Vagina (tissue), 2 donors: ENCODE measurements around the gene SHISA9. TPM values are rescaled to one million over a fixed set of nuclear protein-coding genes. Genes with fewer than 3 reads are reported as not detected.

Source experiments
- DNase-seq, 2 donors: peaks; one replicate each; pipeline ENCODE4 v3.0.0-alpha.2; 2017; ENCODE audit errors: extremely low spot score in 2 of 2
- H3K27ac ChIP-seq: fragments of 200-600 bp; sonication (generic); one replicate; pipeline ENCODE4 v1.5.1; 2019
- H3K27me3 ChIP-seq: fragments of 200-600 bp; sonication (generic); one replicate; pipeline ENCODE4 v1.5.1; 2019
- H3K36me3 ChIP-seq, 2 donors: fragments of 200-600 bp; sonication (generic); one replicate each; pipeline ENCODE4 v1.5.1; 2017 to 2019
- H3K4me1 ChIP-seq: fragments of 200-600 bp; sonication (generic); one replicate; pipeline ENCODE4 v1.5.1; 2019
- H3K4me3 ChIP-seq, 2 donors: fragments of 200-600 bp; sonication (generic); 1 replicate in 1 of 2; 2 replicates in 1 of 2; pipeline ENCODE4 v1.5.1; 2016 to 2019
- H3K9me3 ChIP-seq: fragments of 200-600 bp; sonication (generic); one replicate; pipeline ENCODE4 v1.5.1; 2019
- POLR2A ChIP-seq, 2 donors: fragments of 450-650 bp; IDR thresholded peaks; one replicate each; pipeline ENCODE4 v1.6.1; 2017; ENCODE audit warnings: antibody characterized with exemption in 2 of 2, mild to moderate bottlenecking in 2 of 2, moderate library complexity in 2 of 2
- POLR2AphosphoS5 ChIP-seq, 2 donors: sonication (generic); formaldehyde crosslinking; IDR thresholded peaks; one replicate each; pipeline ENCODE4 v1.9.0; 2017; ENCODE audit warnings: antibody characterized with exemption in 2 of 2, mild to moderate bottlenecking in 2 of 2, low read depth in 1 of 2; ENCODE audit not compliant: insufficient read depth in 1 of 2
- intact Hi-C: fragments of 100-400 bp; cut with DNase I; formaldehyde crosslinking; loops from one replicate; pipeline ENCODE4 v1.15.1; 2023
- total RNA-seq: library from RNA; depleted of rRNA; stranded (reverse); fragments of >200 nt; gene quantifications from one replicate; pipeline ENCODE4 v1.2.3, GENCODE V29; 2016
- TF ChIP-seq, protein P1 (sequence below), 3 experiments: fragments of 450-650 bp in 2 of 3; fragments of 200-600 bp in 1 of 3; sonication (generic) in 1 of 3; IDR thresholded peaks; one replicate each; pipeline ENCODE4 v1.5.1; 2017 to 2019; ENCODE audit warnings: antibody characterized with exemption in 3 of 3, mild to moderate bottlenecking in 2 of 3, moderate library complexity in 2 of 3

SHISA9 gene
- total RNA-seq, 1 donor from 2014 or later, result 0.49 TPM

DNA sequence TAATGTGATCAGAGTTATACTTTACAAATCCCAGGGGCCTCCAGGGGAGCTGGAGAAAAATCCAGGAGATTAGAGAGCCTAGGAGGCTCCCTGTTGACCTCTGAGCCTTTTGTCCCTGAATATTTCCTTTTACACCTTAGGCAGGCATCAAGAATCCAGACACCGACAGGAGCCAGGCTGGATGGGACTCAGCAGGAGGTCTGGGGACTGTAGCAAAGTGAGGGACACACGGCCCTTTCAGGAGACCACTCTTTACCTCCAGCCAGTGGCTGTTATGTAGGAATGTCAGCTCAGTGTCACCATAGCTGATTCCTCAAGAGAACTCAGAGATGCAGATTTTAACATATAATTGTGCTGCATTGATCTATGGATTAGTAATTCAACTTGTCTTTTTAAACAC, 198.4 kb downstream of the SHISA9 start:
- DNase-seq, result no peak
- Histone ChIP-seq H3K4me3 (no peak overlapping the region), H3K9me3 (no peaks in the 10 kb centered on the region), H3K27ac (no peak overlapping the region), H3K4me1 (no peaks in the 10 kb centered on the region), H3K36me3 (no peaks in the 10 kb centered on the region), H3K27me3 (no peaks in the 10 kb centered on the region)
- TF ChIP-seq POLR2A (IDR thresholded peaks at IDR 0.05), result no peak
- intact Hi-C loops, result no loop called here

DNA sequence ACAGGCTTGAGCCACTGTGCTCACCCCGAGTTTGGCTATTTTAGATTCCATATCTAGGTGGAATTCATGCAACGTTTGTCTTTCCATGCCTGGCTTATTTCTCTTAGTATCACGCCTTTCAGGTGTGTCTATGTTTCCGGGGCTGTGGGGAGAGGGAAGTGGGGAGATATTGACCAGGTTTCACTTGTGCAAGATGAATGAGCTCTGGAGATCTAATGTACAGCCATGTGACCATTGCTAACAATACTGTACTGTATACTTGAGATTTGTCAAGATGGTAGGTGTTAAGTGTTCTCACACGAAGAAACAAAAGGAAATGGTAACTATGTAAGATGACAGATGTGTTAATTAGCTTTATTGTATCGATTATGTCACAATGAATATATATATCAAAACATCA, 199.6 kb downstream of the SHISA9 start:
- Histone ChIP-seq H3K4me3 (no peak overlapping the region), H3K36me3 (no peaks in the 10 kb centered on the region), H3K27me3 (no peaks in the 10 kb centered on the region), H3K9me3 (no peaks in the 10 kb centered on the region), H3K4me1 (no peaks in the 10 kb centered on the region), H3K27ac (no peak overlapping the region)
- intact Hi-C loops, result no loop called here
- no peak for DNase-seq
- TF ChIP-seq, protein P1, sequence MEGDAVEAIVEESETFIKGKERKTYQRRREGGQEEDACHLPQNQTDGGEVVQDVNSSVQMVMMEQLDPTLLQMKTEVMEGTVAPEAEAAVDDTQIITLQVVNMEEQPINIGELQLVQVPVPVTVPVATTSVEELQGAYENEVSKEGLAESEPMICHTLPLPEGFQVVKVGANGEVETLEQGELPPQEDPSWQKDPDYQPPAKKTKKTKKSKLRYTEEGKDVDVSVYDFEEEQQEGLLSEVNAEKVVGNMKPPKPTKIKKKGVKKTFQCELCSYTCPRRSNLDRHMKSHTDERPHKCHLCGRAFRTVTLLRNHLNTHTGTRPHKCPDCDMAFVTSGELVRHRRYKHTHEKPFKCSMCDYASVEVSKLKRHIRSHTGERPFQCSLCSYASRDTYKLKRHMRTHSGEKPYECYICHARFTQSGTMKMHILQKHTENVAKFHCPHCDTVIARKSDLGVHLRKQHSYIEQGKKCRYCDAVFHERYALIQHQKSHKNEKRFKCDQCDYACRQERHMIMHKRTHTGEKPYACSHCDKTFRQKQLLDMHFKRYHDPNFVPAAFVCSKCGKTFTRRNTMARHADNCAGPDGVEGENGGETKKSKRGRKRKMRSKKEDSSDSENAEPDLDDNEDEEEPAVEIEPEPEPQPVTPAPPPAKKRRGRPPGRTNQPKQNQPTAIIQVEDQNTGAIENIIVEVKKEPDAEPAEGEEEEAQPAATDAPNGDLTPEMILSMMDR (IDR thresholded peaks at IDR 0.05), result no peak
- TF ChIP-seq POLR2AphosphoS5 (IDR thresholded peaks at IDR 0.05; ENCODE audit: insufficient read depth in 1 of 2, low read depth in 1 of 2) (no peak), POLR2A (IDR thresholded peaks at IDR 0.05) (no peak)

DNA sequence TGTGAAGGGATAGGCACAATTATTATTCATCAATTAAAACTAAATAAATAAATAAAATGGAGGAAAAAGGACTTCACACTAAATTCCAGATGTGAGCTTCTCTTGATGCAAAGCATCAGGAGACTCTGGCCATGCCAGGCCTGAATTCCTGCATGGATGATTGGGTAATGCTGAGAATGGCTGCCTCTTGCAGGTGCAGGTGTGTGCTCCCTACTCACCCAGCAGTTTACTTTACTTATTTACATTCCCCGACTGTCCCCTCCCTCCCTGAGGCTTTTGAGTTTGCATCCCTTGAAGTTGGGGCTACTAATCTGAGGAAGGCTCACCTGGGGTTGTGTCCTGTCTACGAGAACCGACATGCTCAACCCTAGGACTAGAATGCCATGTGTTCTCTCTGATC, 200.4 kb downstream of the SHISA9 start:
- Histone ChIP-seq H3K36me3 (no peaks in the 10 kb centered on the region), H3K9me3 (no peaks in the 10 kb centered on the region), H3K27ac (no peak overlapping the region), H3K4me3 (no peak overlapping the region), H3K27me3 (no peaks in the 10 kb centered on the region), H3K4me1 (no peaks in the 10 kb centered on the region)
- no peak for DNase-seq
- TF ChIP-seq POLR2AphosphoS5 (IDR thresholded peaks at IDR 0.05; ENCODE audit: insufficient read depth in 1 of 2, low read depth in 1 of 2), result no peak
- TF ChIP-seq POLR2A (IDR thresholded peaks at IDR 0.05), result no peak
- TF ChIP-seq, protein P1 (IDR thresholded peaks at IDR 0.05), result no peak
- intact Hi-C loops, result no loop called here

GRCh38 chr16:13102401-13102800, 201.0 kb downstream of the SHISA9 start:
- no peak for DNase-seq
- intact Hi-C loops, result no loop called here
- no peaks in the 10 kb centered on the region for H3K27me3 ChIP-seq
- no peak overlapping the region for H3K27ac ChIP-seq
- TF ChIP-seq POLR2AphosphoS5 (IDR thresholded peaks at IDR 0.05; ENCODE audit: insufficient read depth in 1 of 2, low read depth in 1 of 2) (no peak), POLR2A (IDR thresholded peaks at IDR 0.05) (no peak)
- TF ChIP-seq, protein P1 (IDR thresholded peaks at IDR 0.05), result no peak
- no peaks in the 10 kb centered on the region for H3K36me3 ChIP-seq
- H3K4me3 ChIP-seq, result no peak overlapping the region
- no peaks in the 10 kb centered on the region for H3K9me3 ChIP-seq
- no peaks in the 10 kb centered on the region for H3K4me1 ChIP-seq

- TF ChIP-seq POLR2AphosphoS5 (IDR thresholded peaks at IDR 0.05; ENCODE audit: insufficient read depth in 1 of 2, low read depth in 1 of 2) (no peak), POLR2A (IDR thresholded peaks at IDR 0.05) (no peak)
- TF ChIP-seq, protein P1 (IDR thresholded peaks at IDR 0.05), result no peak
- H3K9me3 ChIP-seq, result no peaks in the 10 kb centered on the region
- H3K4me3 ChIP-seq, result no peak overlapping the region
- intact Hi-C loops, result no loop called here
- H3K36me3 ChIP-seq, result no peaks in the 10 kb centered on the region
- H3K27me3 ChIP-seq, result no peaks in the 10 kb centered on the region
- no peak overlapping the region for H3K27ac ChIP-seq
- no peaks in the 10 kb centered on the region for H3K4me1 ChIP-seq
- no peak for DNase-seq
Measured at GRCh38 chr16:13103831-13104530, 202.6 kb downstream of the SHISA9 start.
